IMR-90 (cell line): ENCODE results near the gene RGS5. TPM values are rescaled to one million over a fixed set of nuclear protein-coding genes. Genes with fewer than 3 reads are reported as not detected.

Experiments used
- ATAC-seq: fragments of 200-7000 bp; cut with Tn5 transposase; 2 replicates; pipeline ENCODE4 v1.9.1; 2020; ENCODE audit warnings: low read depth, mild to moderate bottlenecking, moderate library complexity
- BruUV-seq: library from RNA; stranded (reverse); fragments of 400-500 nt; replicated peaks from 2 replicates; lab custom pipeline; 2021; lab: Mats Ljungman, UMichigan
- CTCF ChIA-PET: fragments of 300-600 bp; formaldehyde crosslinking; extraction: SDS; loops from one replicate; lab custom pipeline; 2021; ENCODE audit warnings: antibody characterized with exemption; lab: Yijun Ruan, JAX
- POLR2A ChIA-PET: fragments of 300-600 bp; sonication (Branson Sonifier 250); formaldehyde crosslinking; loops from one replicate; lab custom pipeline; 2022; ENCODE audit warnings: antibody characterized with exemption; ENCODE audit not compliant: unreplicated experiment; lab: Charles Lee
- DNase-seq: peaks from one replicate; pipeline ENCODE4 v3.0.0; 2013
- H2AFZ ChIP-seq: replicated peaks from 2 replicates; pipeline ENCODE3; 2013; ENCODE audit warnings: low read length, mild to moderate bottlenecking; ENCODE audit not compliant: poor library complexity
- H2AK5ac ChIP-seq: 2 replicates; pipeline ENCODE4 v1.6.1; 2013; ENCODE audit warnings: low read depth, low read length, inconsistent platforms
- H2AK9ac ChIP-seq: replicated peaks from 2 replicates; pipeline ENCODE3; 2013; ENCODE audit warnings: mild to moderate bottlenecking, low read depth, low read length, moderate library complexity; ENCODE audit not compliant: poor library complexity
- H2BK120ac ChIP-seq: 2 replicates; pipeline ENCODE4 v1.6.1; 2013; ENCODE audit warnings: low read depth, low read length, inconsistent platforms
- H2BK15ac ChIP-seq: 3 replicates; pipeline ENCODE4 v1.6.1; 2013; ENCODE audit warnings: low read depth, low read length, inconsistent platforms
- H2BK20ac ChIP-seq: 2 replicates; pipeline ENCODE4 v1.6.1; 2013; ENCODE audit warnings: low read depth, mild to moderate bottlenecking, inconsistent platforms, low read length, moderate library complexity
- H2BK5ac ChIP-seq: 2 replicates; pipeline ENCODE4 v1.6.1; 2013; ENCODE audit warnings: mild to moderate bottlenecking, low read depth, low read length, inconsistent platforms; ENCODE audit not compliant: poor library complexity, severe bottlenecking
- H3K14ac ChIP-seq: replicated peaks from 2 replicates; pipeline ENCODE4 v1.6.1; 2013; ENCODE audit warnings: low read depth, low read length, inconsistent platforms
- H3K18ac ChIP-seq: 2 replicates; pipeline ENCODE4 v1.6.1; 2013; ENCODE audit warnings: low read depth, low read length, control low read depth
- H3K23ac ChIP-seq: 2 replicates; pipeline ENCODE4 v1.6.1; 2013; ENCODE audit warnings: low read depth, low read length, inconsistent platforms
- H3K27ac ChIP-seq: 2 replicates; pipeline ENCODE4 v1.5.1; 2013; ENCODE audit warnings: mild to moderate bottlenecking, control low read depth, low read length; ENCODE audit not compliant: insufficient read depth
- H3K27me3 ChIP-seq: 2 replicates; pipeline ENCODE4 v1.6.1; 2013; ENCODE audit warnings: low read length; ENCODE audit not compliant: control insufficient read depth, insufficient read depth
- H3K36me3 ChIP-seq: 2 replicates; pipeline ENCODE4 v1.6.1; 2013; ENCODE audit warnings: low read length, mixed read lengths; ENCODE audit not compliant: control insufficient read depth, insufficient read depth
- H3K4ac ChIP-seq: 2 replicates; pipeline ENCODE4 v1.6.1; 2013; ENCODE audit warnings: low read depth, low read length, inconsistent platforms
- H3K4me1 ChIP-seq: 2 replicates; pipeline ENCODE4 v1.6.1; 2013; ENCODE audit warnings: low read length, mixed read lengths; ENCODE audit not compliant: control insufficient read depth, insufficient read depth
- H3K4me2 ChIP-seq: 2 replicates; pipeline ENCODE4 v1.6.1; 2013; ENCODE audit warnings: low read depth, mild to moderate bottlenecking, control low read depth, low read length, moderate library complexity
- H3K4me3 ChIP-seq: 2 replicates; pipeline ENCODE4 v1.5.1; 2013; ENCODE audit warnings: low read depth, mild to moderate bottlenecking, control low read depth, low read length, moderate library complexity; ENCODE audit not compliant: insufficient read depth
- H3K56ac ChIP-seq: 2 replicates; pipeline ENCODE4 v1.6.1; 2013; ENCODE audit warnings: low read length, inconsistent platforms; ENCODE audit not compliant: insufficient read depth; ENCODE audit errors: extremely low read depth
- H3K79me1 ChIP-seq, 2 experiments: 2 replicates each; pipeline ENCODE4 v1.6.1; 2013; ENCODE audit warnings: low read length in 2 of 2, inconsistent platforms in 1 of 2, low read depth in 1 of 2
- H3K9ac ChIP-seq: 2 replicates; pipeline ENCODE4 v1.6.1; 2013; ENCODE audit warnings: low read depth, low read length, control low read depth
- H3K9me1 ChIP-seq: 2 replicates; pipeline ENCODE4 v1.6.1; 2013; ENCODE audit warnings: low read length, inconsistent platforms; ENCODE audit not compliant: insufficient read depth
- H3K9me3 ChIP-seq: 2 replicates; pipeline ENCODE4 v1.6.1; 2013; ENCODE audit warnings: low read length; ENCODE audit not compliant: control insufficient read depth, insufficient read depth
- H4K20me1 ChIP-seq: 2 replicates; pipeline ENCODE4 v1.6.1; 2013; ENCODE audit warnings: low read length, inconsistent platforms; ENCODE audit not compliant: insufficient read depth
- H4K5ac ChIP-seq: 2 replicates; pipeline ENCODE4 v1.6.1; 2013; ENCODE audit warnings: mild to moderate bottlenecking, low read depth, low read length, control low read depth
- H4K8ac ChIP-seq, 2 experiments: 2 replicates each; pipeline ENCODE4 v1.6.1; 2013; ENCODE audit warnings: low read depth in 2 of 2, low read length in 2 of 2, control low read depth in 1 of 2, inconsistent platforms in 1 of 2
- H4K91ac ChIP-seq: 2 replicates; pipeline ENCODE4 v1.6.1; 2013; ENCODE audit warnings: low read depth, low read length, inconsistent platforms; ENCODE audit not compliant: insufficient read depth
- BHLHE40 ChIP-seq: fragments of 150-350 bp; IDR thresholded peaks from 2 replicates; pipeline ENCODE4 v1.6.1; 2016; ENCODE audit warnings: mild to moderate bottlenecking, low read depth, low read length
- CEBPB ChIP-seq: IDR thresholded peaks from 2 replicates; pipeline ENCODE4 v1.6.1; 2012; ENCODE audit warnings: low read depth, low read length, improper control_type of control experiment
- CHD1 ChIP-seq: IDR thresholded peaks from 2 replicates; pipeline ENCODE4 v1.6.1; 2012; ENCODE audit warnings: low read depth, low read length, improper control_type of control experiment
- CTCF ChIP-seq: conservative IDR thresholded peaks from 2 replicates; pipeline ENCODE4 v1.5.1; 2012; ENCODE audit warnings: mild to moderate bottlenecking, low read depth, low read length, improper control_type of control experiment
- FOS ChIP-seq: fragments of 150-350 bp; IDR thresholded peaks from 2 replicates; pipeline ENCODE4 v1.6.1; 2016; ENCODE audit warnings: low read depth, low read length
- MAFK ChIP-seq: IDR thresholded peaks from 2 replicates; pipeline ENCODE4 v1.6.1; 2012; ENCODE audit warnings: low read depth, low read length, improper control_type of control experiment
- MAZ ChIP-seq: IDR thresholded peaks from 2 replicates; pipeline ENCODE4 v1.6.1; 2012; ENCODE audit warnings: low read depth, mild to moderate bottlenecking, low read length, improper control_type of control experiment, moderate library complexity, borderline replicate concordance
- MXI1 ChIP-seq: IDR thresholded peaks from 2 replicates; pipeline ENCODE4 v1.6.1; 2012; ENCODE audit warnings: low read depth, mild to moderate bottlenecking, low read length, moderate library complexity, borderline replicate concordance
- NFE2L2 ChIP-seq: fragments of 150-350 bp; IDR thresholded peaks from 2 replicates; pipeline ENCODE4 v1.6.1; 2016; ENCODE audit warnings: low read depth, mild to moderate bottlenecking, low read length
- POLR2A ChIP-seq: IDR thresholded peaks from 2 replicates; pipeline ENCODE4 v1.6.1; 2012; ENCODE audit warnings: mild to moderate bottlenecking, low read depth, low read length
- RAD21 ChIP-seq: IDR thresholded peaks from 2 replicates; pipeline ENCODE4 v1.6.1; 2012; ENCODE audit warnings: low read length, improper control_type of control experiment
- RCOR1 ChIP-seq: IDR thresholded peaks from 2 replicates; pipeline ENCODE4 v1.6.1; 2012; ENCODE audit warnings: mild to moderate bottlenecking, low read length, improper control_type of control experiment; ENCODE audit not compliant: insufficient replicate concordance
- RFX5 ChIP-seq: IDR thresholded peaks from 2 replicates; pipeline ENCODE4 v1.8.0; 2012; ENCODE audit warnings: low read depth, mild to moderate bottlenecking, low read length, moderate library complexity
- SMC3 ChIP-seq: fragments of 150-350 bp; IDR thresholded peaks from 2 replicates; pipeline ENCODE4 v1.6.1; 2016; ENCODE audit warnings: low read depth, mild to moderate bottlenecking, antibody characterized with exemption, low read length, moderate library complexity
- WGBS, 2 experiments: methylation state at CpG; one replicate each; pipeline versions ENCODE4 v1.1.5 to v1.1.7; 2013; ENCODE audit warnings: missing lambda C conversion rate in 2 of 2; ENCODE audit not compliant: insufficient read length in 1 of 2; ENCODE audit errors: extremely low coverage in 2 of 2; 5-methylcytosine and 5-hydroxymethylcytosine counted together
- dilution Hi-C: fragments of 300-500 bp; cut with HindIII; formaldehyde crosslinking; loops from one replicate; pipeline ENCODE4 v1.14.3; 2018; ENCODE audit warnings: low sequenced_read_pairs; ENCODE audit not compliant: unreplicated experiment
- in situ Hi-C: fragments of 300-500 bp; cut with MboI; formaldehyde crosslinking; loops from 3 replicates; pipeline ENCODE4 v1.14.3; 2019; ENCODE audit warnings: low sequenced_read_pairs, inconsistent platforms, mixed read lengths
- intact Hi-C: fragments of 100-400 bp; cut with micrococcal nuclease; formaldehyde crosslinking; loops from 2 replicates; pipeline ENCODE4 v1.10.0; 2022
- polyA plus RNA-seq, 3 experiments: library from polyadenylated mRNA; depleted of rRNA; stranded (reverse); fragments of >200 nt; gene quantifications; 2 replicates each; pipeline ENCODE4 v1.2.3, GENCODE V29; 2012; ENCODE audit warnings: low replicate concordance in 1 of 3
- total RNA-seq: library from RNA; depleted of rRNA; stranded (reverse); fragments of >200 nt; gene quantifications from 2 replicates; pipeline ENCODE4 v1.2.3, GENCODE V29; 2012
- TF ChIP-seq, protein P1 (sequence below): fragments of 150-350 bp; IDR thresholded peaks from 2 replicates; pipeline ENCODE4 v1.6.1; 2016; ENCODE audit warnings: low read depth, mild to moderate bottlenecking, low read length, moderate library complexity, borderline replicate concordance
- TF ChIP-seq, protein P2 (sequence below): fragments of 150-350 bp; IDR thresholded peaks from 2 replicates; pipeline ENCODE4 v1.6.1; 2017; ENCODE audit warnings: mild to moderate bottlenecking, antibody characterized with exemption, low read length, low read depth

RGS5 gene
- total and polyA plus RNA-seq, 2 of the 4 experiments (the other 2 are of a cell fraction): 21.4 to 40.0 TPM

DNA sequence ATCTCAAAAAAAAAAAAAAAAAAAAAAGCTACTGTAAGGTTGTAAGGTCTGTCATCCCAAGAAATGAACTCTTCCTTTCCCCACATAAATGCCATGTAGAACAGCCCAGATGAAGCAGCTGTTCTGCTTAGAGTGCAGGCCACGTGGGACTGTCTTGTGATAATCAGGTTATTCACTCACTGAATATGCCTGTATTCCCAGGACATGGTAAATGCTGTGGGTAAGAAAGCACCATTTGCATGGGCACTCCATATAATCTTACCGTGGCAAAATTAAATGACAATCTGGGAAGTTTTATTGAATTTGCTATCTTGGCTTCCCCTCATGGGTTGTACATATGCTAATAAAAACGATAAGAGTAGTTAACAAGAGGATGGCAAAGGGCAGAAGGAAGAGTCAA lies 13.8 kb downstream of the RGS5 start:
- Histone ChIP-seq H3K4ac (no peak overlapping the region), H3K4me1 (no peaks in the 10 kb centered on the region), H4K5ac (no peak overlapping the region), H4K91ac (no peak overlapping the region), H2AK9ac (no peak overlapping the region), H2BK5ac (no peak overlapping the region), H2BK20ac (no peak overlapping the region), H2AFZ (no peak overlapping the region), H3K9me1 (no peaks in the 10 kb centered on the region), H3K4me3 (no peak overlapping the region), H3K23ac (no peak overlapping the region), H3K9ac (no peak overlapping the region), H2AK5ac (no peak overlapping the region), H2BK15ac (no peak overlapping the region), H4K20me1 (no peaks in the 10 kb centered on the region), H3K27me3 (no peaks in the 10 kb centered on the region), H3K36me3 (no peaks in the 10 kb centered on the region; the same call in 1 of the 2 replicates), H3K56ac (no peak overlapping the region), H4K8ac (no peak overlapping the region), H3K27ac (no peak overlapping the region), H3K4me2 (no peak overlapping the region), H3K79me1 (no peaks in the 10 kb centered on the region), H3K9me3 (no peaks in the 10 kb centered on the region), H2BK120ac (no peak overlapping the region), H3K14ac (no peak overlapping the region), H3K18ac (no peak overlapping the region)
- ChIA-PET POLR2A (no interaction called here), CTCF (no interaction called here)
- TF ChIP-seq BHLHE40: no peak
- TF ChIP-seq FOS: no peak
- TF ChIP-seq RCOR1: no peak
- TF ChIP-seq RFX5: no peak
- no peak for TF ChIP-seq MAFK
- no peak for TF ChIP-seq CEBPB
- TF ChIP-seq CHD1: no peak
- no peak for TF ChIP-seq NFE2L2
- no peak for TF ChIP-seq SMC3
- TF ChIP-seq POLR2A: no peak
- TF ChIP-seq, protein P1, sequence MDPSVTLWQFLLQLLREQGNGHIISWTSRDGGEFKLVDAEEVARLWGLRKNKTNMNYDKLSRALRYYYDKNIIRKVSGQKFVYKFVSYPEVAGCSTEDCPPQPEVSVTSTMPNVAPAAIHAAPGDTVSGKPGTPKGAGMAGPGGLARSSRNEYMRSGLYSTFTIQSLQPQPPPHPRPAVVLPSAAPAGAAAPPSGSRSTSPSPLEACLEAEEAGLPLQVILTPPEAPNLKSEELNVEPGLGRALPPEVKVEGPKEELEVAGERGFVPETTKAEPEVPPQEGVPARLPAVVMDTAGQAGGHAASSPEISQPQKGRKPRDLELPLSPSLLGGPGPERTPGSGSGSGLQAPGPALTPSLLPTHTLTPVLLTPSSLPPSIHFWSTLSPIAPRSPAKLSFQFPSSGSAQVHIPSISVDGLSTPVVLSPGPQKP: no peak
- no peak for TF ChIP-seq MXI1
- TF ChIP-seq CTCF: no peak
- TF ChIP-seq, protein P2, sequence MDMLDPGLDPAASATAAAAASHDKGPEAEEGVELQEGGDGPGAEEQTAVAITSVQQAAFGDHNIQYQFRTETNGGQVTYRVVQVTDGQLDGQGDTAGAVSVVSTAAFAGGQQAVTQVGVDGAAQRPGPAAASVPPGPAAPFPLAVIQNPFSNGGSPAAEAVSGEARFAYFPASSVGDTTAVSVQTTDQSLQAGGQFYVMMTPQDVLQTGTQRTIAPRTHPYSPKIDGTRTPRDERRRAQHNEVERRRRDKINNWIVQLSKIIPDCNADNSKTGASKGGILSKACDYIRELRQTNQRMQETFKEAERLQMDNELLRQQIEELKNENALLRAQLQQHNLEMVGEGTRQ: no peak
- no peak for TF ChIP-seq RAD21
- TF ChIP-seq MAZ: no peak
- BruUV-seq: no TSS peak
- no peak for ATAC-seq
- intact Hi-C loops: no loop called here
- in situ Hi-C loops: loop anchor here (10.0 kb wide), 1 partner anchor 116 kb away; no protein-coding TSS in a partner anchor
- DNase-seq: no peak
- dilution Hi-C loops: no loop called here
- WGBS, 2 experiments: no CpG with 5 or more reads among the region's 3 CpGs
